HG03558 (cell line): ENCODE results near the gene PPP1R12B.
"Not testable (repeated sequence)": the region's sequence is repeated elsewhere in the genome, so short reads cannot be mapped to it uniquely, and the experiment has no call there.

Experiments
- ATAC-seq: cut with Tn5 transposase; IDR thresholded peaks from one replicate; pipeline ENCODE4 v1.9.1; 2021; ENCODE audit warnings: moderate number of reproducible peaks; ENCODE audit not compliant: unreplicated experiment; ENCODE audit errors: extremely low read depth

Gene PPP1R12B

GRCh38 chr1:202592146-202592545, 243.6 kb downstream of the PPP1R12B start:
- no peak for ATAC-seq

- no peak for ATAC-seq
These were observed 245.3 kb downstream of the PPP1R12B start for GRCh38 chr1:202593845-202594244.

GRCh38 chr1:202596638-202597037, 248.1 kb downstream of the PPP1R12B start:
- ATAC-seq, result no peak

- ATAC-seq, result no peak
These were observed 248.7 kb downstream of the PPP1R12B start for GRCh38 chr1:202597090-202597761.

- ATAC-seq, result no peak
These were observed 251.4 kb downstream of the PPP1R12B start for GRCh38 chr1:202599669-202600431.

- ATAC-seq, result no peak
These were observed 252.0 kb downstream of the PPP1R12B start for GRCh38 chr1:202600432-202601041.

GRCh38 chr1:202603435-202603834, 254.9 kb downstream of the PPP1R12B start:
- ATAC-seq, result no peak

GRCh38 chr1:202605515-202605914, 257.0 kb downstream of the PPP1R12B start:
- ATAC-seq, result no peak

GRCh38 chr1:202612036-202612435, 263.5 kb downstream of the PPP1R12B start:
- not testable (repeated sequence) for ATAC-seq

GRCh38 chr1:202613571-202613970, 265.1 kb downstream of the PPP1R12B start:
- no peak for ATAC-seq

GRCh38 chr1:202614363-202615207, 266.1 kb downstream of the PPP1R12B start:
- not testable (repeated sequence) for ATAC-seq

- ATAC-seq, result not testable (repeated sequence)
These were observed 266.7 kb downstream of the PPP1R12B start for GRCh38 chr1:202615208-202615500.

- no peak for ATAC-seq
These were observed 267.2 kb downstream of the PPP1R12B start for GRCh38 chr1:202615501-202616354.

GRCh38 chr1:202616355-202616915, 267.9 kb downstream of the PPP1R12B start:
- no peak for ATAC-seq

GRCh38 chr1:202619012-202619411, 270.5 kb downstream of the PPP1R12B start:
- not testable (repeated sequence) for ATAC-seq

GRCh38 chr1:202619505-202619904, 271.0 kb downstream of the PPP1R12B start:
- ATAC-seq, result no peak

- ATAC-seq, result not testable (repeated sequence)
These were observed 271.5 kb downstream of the PPP1R12B start for GRCh38 chr1:202620036-202620435.

- ATAC-seq, result no peak
These were observed 272.9 kb downstream of the PPP1R12B start for GRCh38 chr1:202621446-202621845.

- no peak for ATAC-seq
These were observed 273.9 kb downstream of the PPP1R12B start for GRCh38 chr1:202622388-202622787.
